Left renal cortex interstitium (tissue), 4 donors: ENCODE data around the gene SFXN4. TPM values are rescaled to one million over a fixed set of nuclear protein-coding genes. Genes with fewer than 3 reads are reported as not detected.
"Not testable (repeated sequence)": the region's sequence is repeated elsewhere in the genome, so short reads cannot be mapped to it uniquely, and the experiment has no call there.

ENCODE experiments used
- DNase-seq, 4 donors: peaks; one replicate each; pipeline ENCODE4 v3.0.0-alpha.2; 2013; ENCODE audit warnings: low read depth in 4 of 4, low spot score in 2 of 4, missing footprints in 1 of 4
- polyA plus RNA-seq, 4 donors: library from polyadenylated mRNA; unstranded; fragments of 120-200 nt; gene quantifications; one replicate each; pipeline ENCODE4 v1.2.1, GENCODE V29; 2013; ENCODE audit not compliant: insufficient read length in 4 of 4

Gene SFXN4
- polyA plus RNA-seq, 4 donors: 24.6 to 32.7 (median 30.5) TPM

DNA sequence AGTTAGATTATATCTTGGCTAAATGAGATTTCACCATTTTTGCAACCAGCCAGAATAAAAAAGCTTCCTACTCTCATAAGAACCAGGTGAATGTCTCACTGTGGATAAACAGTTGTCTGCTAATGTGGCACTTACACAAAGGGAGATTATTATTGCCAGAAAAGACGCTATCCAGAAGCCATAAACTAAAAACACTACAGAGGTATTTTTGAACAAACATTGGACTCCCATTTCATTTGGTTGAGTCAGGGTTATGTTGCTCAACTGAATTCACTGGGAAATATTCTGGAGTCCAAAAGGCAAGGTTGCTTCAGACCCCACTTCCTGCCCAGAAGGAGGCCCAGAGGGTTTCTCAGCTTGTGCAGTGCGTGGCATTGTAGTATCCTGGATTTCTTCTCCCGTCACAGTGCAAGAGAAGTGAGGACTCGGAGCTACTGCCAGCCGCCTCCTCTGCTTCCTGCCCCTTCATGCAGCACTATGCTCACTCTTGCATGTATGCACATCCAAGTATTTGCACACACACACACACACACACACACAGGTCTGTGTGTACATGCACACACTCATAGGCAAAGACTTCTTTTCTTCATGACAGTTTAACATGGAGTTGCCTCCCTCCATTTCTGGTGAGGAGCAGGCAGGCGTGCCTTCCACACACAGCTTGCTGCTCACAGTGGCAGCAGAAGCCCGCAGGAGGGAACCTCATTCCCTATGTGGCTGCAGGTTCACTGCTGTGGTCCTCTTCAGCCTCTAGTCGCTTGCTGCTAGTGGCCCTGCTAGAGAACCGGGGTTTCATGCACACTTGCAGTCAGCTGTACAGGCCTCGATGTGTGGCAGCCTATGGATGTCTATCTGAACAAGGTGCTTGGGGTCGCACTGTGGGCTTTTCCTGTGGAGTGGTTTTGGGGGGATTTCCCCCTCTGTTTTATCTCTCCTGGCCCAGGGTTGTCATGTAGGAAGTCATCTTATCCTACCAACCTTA is 51.5 kb downstream of the SFXN4 start:
- no peak for DNase-seq

- DNase-seq: no peak
These were observed 53.5 kb downstream of the SFXN4 start for GRCh38 chr10:119112056-119112455.

DNA sequence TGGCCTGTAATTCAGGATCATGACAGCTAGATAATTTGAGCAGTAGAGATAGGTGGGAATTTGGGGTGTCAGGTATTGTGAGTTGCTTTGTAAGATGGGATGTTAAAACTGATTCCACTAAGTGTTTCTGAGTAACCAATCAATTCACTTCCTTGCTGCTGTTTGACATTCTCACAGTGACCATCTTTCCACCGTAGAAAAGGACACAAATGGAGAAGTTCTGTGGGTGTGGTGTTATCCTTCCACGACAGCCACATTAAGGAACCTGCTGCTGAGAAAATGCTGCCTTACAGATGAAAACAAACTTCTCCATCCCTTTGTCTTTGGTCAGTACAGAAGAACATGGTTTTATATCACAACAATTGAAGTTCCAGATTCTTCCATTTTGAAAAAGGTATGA is 57.7 kb downstream of the SFXN4 start:
- not testable (repeated sequence) for DNase-seq

GRCh38 chr10:119107106-119107505 is 58.4 kb downstream of the SFXN4 start:
- not testable (repeated sequence) for DNase-seq

DNA sequence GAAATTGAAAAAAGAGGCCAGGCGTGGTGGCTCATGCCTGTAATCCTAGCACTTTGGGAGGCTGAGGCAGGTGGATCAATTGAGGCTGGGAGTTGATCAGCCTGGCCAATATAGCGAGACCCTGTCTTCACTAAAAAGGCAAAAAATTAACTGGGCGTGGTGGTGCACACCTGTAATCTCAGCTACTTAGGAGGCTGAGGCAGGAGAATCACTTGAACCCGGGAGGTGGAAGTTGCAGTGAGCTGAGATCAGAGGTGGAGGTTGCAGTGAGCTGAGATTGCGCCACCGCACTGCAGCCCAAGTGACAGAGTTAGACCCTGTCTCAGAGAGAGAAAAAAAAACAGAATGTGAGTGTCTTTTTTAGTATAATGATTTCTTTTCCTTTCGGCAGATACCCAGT is 59.6 kb downstream of the SFXN4 start:
- DNase-seq: not testable (repeated sequence)

GRCh38 chr10:119105155-119105554 is 60.4 kb downstream of the SFXN4 start:
- no peak for DNase-seq

- DNase-seq: peak in 2 of 4 donors; percentile 15 to 24
These were observed 60.9 kb downstream of the SFXN4 start for GRCh38 chr10:119104654-119105015.

DNA sequence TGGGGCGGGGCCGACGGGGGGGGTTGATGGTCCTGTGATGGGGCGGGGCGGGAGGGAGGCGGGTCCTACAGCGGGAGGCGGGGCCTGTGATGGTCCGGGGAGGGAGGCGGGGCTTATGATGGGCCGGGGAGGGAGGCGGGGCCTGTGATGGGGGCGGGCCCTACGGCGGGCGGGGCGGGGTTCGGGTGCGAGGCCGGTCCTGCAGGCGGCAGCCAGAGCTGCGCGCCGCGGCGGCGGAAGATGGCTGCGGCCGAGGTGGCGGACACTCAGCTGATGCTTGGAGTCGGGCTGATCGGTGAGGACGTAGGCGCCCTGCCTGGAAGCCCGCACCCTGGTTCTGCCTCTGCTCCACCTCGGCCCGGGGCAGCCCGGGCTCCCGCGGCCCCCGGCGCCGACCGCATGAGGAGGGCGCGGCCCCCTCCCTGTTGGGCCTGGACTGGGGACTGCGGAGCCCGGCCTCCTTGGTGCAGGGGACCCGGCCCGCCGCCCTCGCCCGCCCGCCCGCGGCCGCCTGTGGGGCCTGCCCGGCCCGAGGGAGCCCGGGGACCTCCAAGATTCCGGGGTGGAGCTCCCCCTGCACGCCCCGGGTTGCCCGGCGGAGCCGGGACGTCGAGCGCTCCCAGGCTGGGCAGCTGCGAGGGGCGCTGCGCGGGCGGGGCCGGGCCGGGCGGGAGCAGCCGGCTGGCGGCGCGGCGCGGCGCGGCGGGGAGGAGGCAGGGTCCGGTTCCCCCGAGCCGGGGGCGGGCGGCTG is 61.4 kb downstream of the SFXN4 start, which contains the start of gene DENND10:
Gene DENND10 (plus strand): TSS at position 211 of the 751 bp plus-strand sequence. CDS start 30 bp downstream, at position 241.
- DNase-seq: peak; percentile 29 to 69 (median 50)

GRCh38 chr10:119103241-119103902 is 62.1 kb downstream of the SFXN4 start:
- no peak for DNase-seq

DNA sequence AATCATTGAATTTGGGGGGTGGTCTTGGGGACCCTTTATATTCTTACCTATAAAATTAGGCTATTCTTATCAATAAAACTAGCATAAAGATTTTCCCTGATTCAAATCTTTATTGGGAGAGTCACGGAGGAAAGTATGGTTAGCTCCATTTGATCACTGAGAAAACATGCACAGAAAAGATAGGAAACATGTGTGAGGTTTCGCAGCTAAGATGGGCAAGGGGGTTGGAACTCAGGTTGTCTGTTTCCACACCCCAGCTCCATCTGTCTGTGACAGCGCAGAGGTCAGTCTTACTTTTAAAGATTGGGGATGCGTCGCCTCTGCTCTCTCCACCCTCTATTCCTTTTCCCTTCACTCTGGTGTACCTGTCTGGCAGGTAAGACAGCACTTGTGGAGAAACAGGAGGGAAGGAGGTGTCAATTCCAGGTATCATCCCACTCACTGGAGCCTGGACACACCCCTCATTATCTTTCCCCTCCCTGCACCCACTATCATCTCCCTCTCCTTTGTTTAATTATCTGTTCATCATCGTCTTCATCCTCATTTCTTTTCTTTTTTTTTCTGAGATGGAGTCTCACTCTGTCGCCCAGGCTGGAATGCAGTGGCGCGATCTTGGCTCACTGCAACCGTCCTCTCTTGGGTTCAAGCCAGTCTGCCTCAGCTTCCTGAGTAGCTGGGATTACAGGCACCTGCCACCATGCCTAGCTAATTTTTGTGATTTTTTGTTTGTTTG is 64.0 kb downstream of the SFXN4 start:
- no peak for DNase-seq

GRCh38 chr10:119100434-119101238 is 64.9 kb downstream of the SFXN4 start:
- DNase-seq: no peak

- no peak for DNase-seq
These were observed 66.9 kb downstream of the SFXN4 start for GRCh38 chr10:119098576-119098975.

DNA sequence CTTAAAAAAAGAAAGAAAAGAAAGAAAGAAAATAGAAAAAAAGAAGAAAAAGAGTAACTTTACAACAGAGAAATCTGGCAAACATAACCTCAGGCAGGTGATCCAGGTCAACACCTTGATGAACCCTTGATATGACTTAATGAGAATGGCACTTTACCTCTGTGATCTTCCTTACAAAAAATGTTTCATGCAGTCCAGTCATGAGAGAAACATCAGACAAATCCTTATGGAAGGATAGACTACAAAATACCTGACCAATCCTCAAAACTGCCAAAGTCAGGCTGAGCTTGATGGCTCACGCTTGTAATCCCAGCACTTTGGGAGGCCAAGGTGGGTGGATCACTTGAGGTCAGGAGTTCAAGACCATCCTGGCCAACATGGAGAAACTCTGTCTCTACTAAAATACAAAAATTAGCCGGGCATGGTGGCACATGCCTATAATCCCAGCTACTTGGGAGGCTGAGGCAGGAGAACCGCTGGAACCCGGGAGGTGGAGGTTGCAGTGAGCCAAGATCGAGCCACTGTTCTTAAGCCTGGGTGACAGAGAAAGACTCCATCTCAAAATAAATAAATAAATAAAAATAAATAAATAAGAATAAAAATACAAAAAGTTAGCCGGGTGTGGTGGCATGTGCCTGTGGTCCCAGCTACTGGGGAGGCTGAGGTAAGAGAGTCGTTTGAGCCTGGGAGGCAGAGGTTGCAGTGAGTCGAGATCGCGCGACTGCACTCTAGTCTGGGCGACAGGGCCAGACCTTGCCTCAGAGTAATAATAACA is 68.7 kb downstream of the SFXN4 start:
- DNase-seq: not testable (repeated sequence)

GRCh38 chr10:119095640-119096039 is 69.9 kb downstream of the SFXN4 start:
- DNase-seq: no peak

GRCh38 chr10:119090968-119091367 is 74.5 kb downstream of the SFXN4 start:
- no peak for DNase-seq
